ENCODE data around the gene DNAJB2.

DNAJB2 gene

DNA sequence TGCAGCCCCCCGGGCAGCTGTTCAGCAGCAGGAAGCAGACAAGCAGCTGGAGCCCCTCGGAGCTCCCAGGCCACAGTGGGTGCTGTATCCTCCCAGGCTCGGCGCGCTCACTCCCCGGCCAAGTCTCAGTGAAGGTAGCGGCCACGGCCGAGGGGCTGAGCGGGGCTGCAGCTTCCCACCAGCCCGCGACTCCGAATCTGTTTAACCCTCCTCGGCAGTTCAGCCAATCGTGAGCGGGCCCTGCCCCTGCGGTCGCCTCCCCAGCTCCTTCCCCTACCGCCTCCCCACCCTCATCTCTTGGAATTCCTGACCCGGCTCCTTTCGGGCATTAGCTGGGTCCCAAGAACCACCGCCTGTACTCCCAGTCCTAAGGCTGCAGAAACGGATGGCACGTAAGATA is 53.4 kb downstream of the DNAJB2 start, which contains the start of gene RESP18:
TSS of gene RESP18 (minus strand) at position 203 of the 400 bp plus-strand sequence.
- no peak within 1 kb of the TSS for H3K4me3 ChIP-seq (ENCODE audit: low read depth, low read length)
- TF ChIP-seq, protein P1, sequence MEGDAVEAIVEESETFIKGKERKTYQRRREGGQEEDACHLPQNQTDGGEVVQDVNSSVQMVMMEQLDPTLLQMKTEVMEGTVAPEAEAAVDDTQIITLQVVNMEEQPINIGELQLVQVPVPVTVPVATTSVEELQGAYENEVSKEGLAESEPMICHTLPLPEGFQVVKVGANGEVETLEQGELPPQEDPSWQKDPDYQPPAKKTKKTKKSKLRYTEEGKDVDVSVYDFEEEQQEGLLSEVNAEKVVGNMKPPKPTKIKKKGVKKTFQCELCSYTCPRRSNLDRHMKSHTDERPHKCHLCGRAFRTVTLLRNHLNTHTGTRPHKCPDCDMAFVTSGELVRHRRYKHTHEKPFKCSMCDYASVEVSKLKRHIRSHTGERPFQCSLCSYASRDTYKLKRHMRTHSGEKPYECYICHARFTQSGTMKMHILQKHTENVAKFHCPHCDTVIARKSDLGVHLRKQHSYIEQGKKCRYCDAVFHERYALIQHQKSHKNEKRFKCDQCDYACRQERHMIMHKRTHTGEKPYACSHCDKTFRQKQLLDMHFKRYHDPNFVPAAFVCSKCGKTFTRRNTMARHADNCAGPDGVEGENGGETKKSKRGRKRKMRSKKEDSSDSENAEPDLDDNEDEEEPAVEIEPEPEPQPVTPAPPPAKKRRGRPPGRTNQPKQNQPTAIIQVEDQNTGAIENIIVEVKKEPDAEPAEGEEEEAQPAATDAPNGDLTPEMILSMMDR (IDR thresholded peaks at IDR 0.05; ENCODE audit: borderline replicate concordance, insufficient read depth, low read depth, low read length): no peak

DNA sequence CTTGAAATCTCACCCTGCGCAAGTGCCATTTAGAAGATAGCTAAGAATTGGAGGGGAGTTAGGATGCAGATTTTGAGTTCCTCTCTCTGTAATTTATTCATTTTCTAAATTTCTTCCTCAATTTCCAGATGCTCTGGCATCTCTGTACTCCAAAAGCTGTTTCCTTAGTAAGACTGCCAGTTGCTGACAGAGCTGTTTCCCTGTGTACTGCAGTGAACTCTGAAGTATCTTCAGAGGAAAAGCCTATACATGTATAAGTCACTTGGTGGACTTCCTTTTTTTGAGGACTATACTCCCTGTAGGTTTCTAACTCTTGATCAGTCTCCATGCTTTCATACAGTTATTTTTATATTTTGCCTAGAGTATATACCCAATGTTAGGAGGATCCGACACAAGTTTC is 54.9 kb downstream of the DNAJB2 start:
- no peak overlapping the region for H3K4me3 ChIP-seq (ENCODE audit: low read depth, low read length)
- TF ChIP-seq, protein P1 (IDR thresholded peaks at IDR 0.05; ENCODE audit: borderline replicate concordance, insufficient read depth, low read depth, low read length): no peak

DNA sequence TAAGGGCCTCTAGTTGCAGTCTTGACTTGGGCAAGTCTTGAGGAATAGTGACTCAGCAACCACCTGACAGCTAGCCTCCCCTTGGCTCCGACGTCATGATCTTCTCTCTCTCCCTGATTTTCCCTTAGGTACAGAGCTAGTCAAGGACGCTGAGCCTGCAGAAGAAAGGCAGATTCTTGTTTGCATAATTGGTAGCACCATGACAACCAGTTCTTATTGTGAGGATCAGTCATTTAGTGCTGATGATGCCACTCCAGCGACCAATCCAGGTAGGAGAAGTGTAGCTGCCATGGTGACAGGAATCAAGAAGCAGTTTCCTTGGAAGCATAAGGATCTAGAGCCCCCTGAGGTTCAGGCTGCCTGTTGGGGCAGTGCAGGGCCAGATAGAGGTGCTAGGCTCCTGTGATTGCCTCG is 56.2 kb downstream of the DNAJB2 start:
- no peak overlapping the region for H3K4me3 ChIP-seq (ENCODE audit: low read depth, low read length)
- TF ChIP-seq, protein P1 (IDR thresholded peaks at IDR 0.05; ENCODE audit: borderline replicate concordance, insufficient read depth, low read depth, low read length): no peak
